Measurements from ENCODE around the gene AUTS2. TPM values are rescaled to one million over a fixed set of nuclear protein-coding genes. Genes with fewer than 3 reads are reported as not detected.

AUTS2 gene
- total and polyA plus RNA-seq, 10 of the 15 experiments (the other 5 are each of a cell fraction or from before 2014, with no cell fraction given): 6.4 to 55.6 (median 21.6) TPM

GRCh38 chr7:70340236-70340635, 742.0 kb downstream of the AUTS2 start:
- Histone ChIP-seq H3K36me3 (ENCODE audit: control insufficient read depth in 2 of 2, insufficient read depth in 2 of 2, low read length in 1 of 2) (no peaks in the 10 kb centered on the region), H3K4me1 (ENCODE audit: control insufficient read depth, insufficient read depth, low read length) (no peaks in the 10 kb centered on the region), H3K4me2 (ENCODE audit: control insufficient read depth, insufficient read depth) (no peak overlapping the region), H3K27ac (ENCODE audit: control insufficient read depth, insufficient read depth) (no peak overlapping the region), H3K4me3 (no peak overlapping the region), H3K9me3 (replicated peaks; ENCODE audit: control insufficient read depth, insufficient read depth, low read length) (no peaks in the 10 kb centered on the region), H3K27me3 (replicated peaks in 1 of 2; ENCODE audit: control insufficient read depth in 2 of 2, insufficient read depth in 2 of 2, low read length in 1 of 2) (no peaks in the 10 kb centered on the region), H2AFZ (ENCODE audit: control insufficient read depth, low read depth, low read length) (no peak overlapping the region), H3K9ac (ENCODE audit: control insufficient read depth, insufficient read depth, low read length) (no peak overlapping the region), H4K20me1 (ENCODE audit: control insufficient read depth, insufficient read depth) (no peaks in the 10 kb centered on the region), H3K79me2 (ENCODE audit: control insufficient read depth, insufficient read depth, low read length) (no peaks in the 10 kb centered on the region)
- BruUV-seq (replicated peaks): no TSS peak
- TF ChIP-seq ZNF384 (IDR thresholded peaks at IDR 0.05; ENCODE audit: borderline replicate concordance, low read depth, low read length) (no peak), MTA2 (IDR thresholded peaks at IDR 0.05; ENCODE audit: low read depth) (peak; percentile 68; the same call in 1 of the 2 replicates), RELA (IDR thresholded peaks at IDR 0.05; ENCODE audit: borderline replicate concordance, partially characterized antibody) (no peak), WRNIP1 (IDR thresholded peaks at IDR 0.05; ENCODE audit: borderline replicate concordance, low read depth, low read length) (no peak)
- ChIA-PET RAD21 (ENCODE audit: unreplicated experiment) (no interaction called here), CTCF (interaction anchor here (0.6 kb wide), 1 partner anchor 37 kb away, joined by 3 read pairs; no protein-coding TSS in a partner anchor), POLR2A (interaction anchor here (0.7 kb wide), 1 partner anchor 931 kb away, joined by 3 read pairs; no protein-coding TSS in a partner anchor), SMC1A (ENCODE audit: uncharacterized antibody, unreplicated experiment) (interaction anchor here (0.6 to 1.1 kb wide), 3 partner anchors 12 to 359 kb away, joined by 3 read pairs; no protein-coding TSS in a partner anchor)
- DNase-seq (ENCODE audit: low read depth, low spot score) (no peak), ATAC-seq (no peak), FAIRE-seq (peak; percentile 61)
- in situ Hi-C loops (cut with MboI) (no loop called here), intact Hi-C loops (cut with micrococcal nuclease; ENCODE audit: unreplicated experiment) (no loop called here)
- WGBS (ENCODE audit: insufficient coverage, insufficient replicate concordance, low lambda C conversion rate, missing lambda C conversion rate): 78% methylated on average over 3 of the region's 3 CpGs

GRCh38 chr7:70341446-70341845, 743.2 kb downstream of the AUTS2 start:
- no peak overlapping the region for H3K27ac ChIP-seq (ENCODE audit: control insufficient read depth, insufficient read depth)
- ChIA-PET RAD21 (ENCODE audit: unreplicated experiment) (no interaction called here), CTCF (interaction anchor here (0.6 kb wide), 1 partner anchor 243 kb away, joined by 3 read pairs; no protein-coding TSS in a partner anchor), POLR2A (no interaction called here), SMC1A (ENCODE audit: uncharacterized antibody, unreplicated experiment) (interaction anchor here (0.5 to 1.1 kb wide), 2 partner anchors 301 to 358 kb away, joined by 3 read pairs; no protein-coding TSS in a partner anchor)
- no peaks in the 10 kb centered on the region for H3K27me3 ChIP-seq (replicated peaks in 1 of 2; ENCODE audit: control insufficient read depth in 2 of 2, insufficient read depth in 2 of 2, low read length in 1 of 2)
- intact Hi-C loops (cut with micrococcal nuclease; ENCODE audit: unreplicated experiment): no loop called here
- H3K4me2 ChIP-seq (ENCODE audit: control insufficient read depth, insufficient read depth): no peak overlapping the region
- 27% methylated on average over 2 of the region's 2 CpGs for WGBS (ENCODE audit: insufficient coverage, insufficient replicate concordance, low lambda C conversion rate, missing lambda C conversion rate)
- H3K79me2 ChIP-seq (ENCODE audit: control insufficient read depth, insufficient read depth, low read length): no peaks in the 10 kb centered on the region
- ATAC-seq (no peak), DNase-seq (ENCODE audit: low read depth, low spot score) (no peak), FAIRE-seq (no peak)
- H3K4me3 ChIP-seq: no peak overlapping the region
- H3K9me3 ChIP-seq (replicated peaks; ENCODE audit: control insufficient read depth, insufficient read depth, low read length): no peaks in the 10 kb centered on the region
- H3K4me1 ChIP-seq (ENCODE audit: control insufficient read depth, insufficient read depth, low read length): no peaks in the 10 kb centered on the region
- no peak overlapping the region for H2AFZ ChIP-seq (ENCODE audit: control insufficient read depth, low read depth, low read length)
- H3K9ac ChIP-seq (ENCODE audit: control insufficient read depth, insufficient read depth, low read length): no peak overlapping the region
- no peaks in the 10 kb centered on the region for H3K36me3 ChIP-seq (ENCODE audit: control insufficient read depth in 2 of 2, insufficient read depth in 2 of 2, low read length in 1 of 2)
- in situ Hi-C loops (cut with MboI): no loop called here
- BruUV-seq (replicated peaks): no TSS peak
- H4K20me1 ChIP-seq (ENCODE audit: control insufficient read depth, insufficient read depth): no peaks in the 10 kb centered on the region
- no peak for TF ChIP-seq PBX3 (IDR thresholded peaks at IDR 0.05; ENCODE audit: insufficient replicate concordance, low read depth, low read length)
- TF ChIP-seq SUPT20H (IDR thresholded peaks at IDR 0.05; ENCODE audit: borderline replicate concordance, control insufficient read depth, low read depth, low read length): no peak
- TF ChIP-seq CEBPZ (IDR thresholded peaks at IDR 0.05; ENCODE audit: low read depth, low read length): no peak
- no peak for TF ChIP-seq SREBF2 (IDR thresholded peaks at IDR 0.05; ENCODE audit: low read length)
- TF ChIP-seq SKIL (IDR thresholded peaks at IDR 0.05; ENCODE audit: low read depth, poor library complexity, severe bottlenecking): no peak
- no peak for TF ChIP-seq RAD51 (IDR thresholded peaks at IDR 0.05)
- TF ChIP-seq SP1 (IDR thresholded peaks at IDR 0.05; ENCODE audit: low read depth, low read length): no peak

All from GM12878 (cell line).